Measurements from ENCODE around the gene DPY19L2.
"Not testable (repeated sequence)": the region's sequence is repeated elsewhere in the genome, so short reads cannot be mapped to it uniquely, and the experiment has no call there.

DPY19L2 gene

DNA sequence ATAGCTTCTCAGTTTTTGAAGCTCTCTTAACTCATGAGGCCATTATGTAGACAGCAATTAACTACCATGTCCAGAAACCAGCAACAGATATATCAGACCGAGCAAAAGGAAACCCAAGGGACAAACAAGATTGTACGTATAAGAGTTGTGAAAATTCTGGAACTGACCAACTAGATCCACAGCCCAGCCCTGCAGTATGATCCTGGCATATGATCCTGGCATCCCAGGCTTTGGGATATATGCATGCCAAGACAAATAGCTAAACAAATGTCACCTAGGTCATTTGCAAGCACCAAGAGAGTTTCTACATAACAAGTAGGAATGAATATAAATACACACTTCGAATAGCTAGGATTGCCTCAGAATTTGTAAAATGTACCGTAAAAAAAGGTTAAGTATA, 44.0 kb downstream of the DPY19L2 start:
- H3K4me2 ChIP-seq (ENCODE audit: low read length); H3K27me3 ChIP-seq (ENCODE audit: control insufficient read depth, low read length); H3K9me3 ChIP-seq (ENCODE audit: control insufficient read depth, insufficient read depth, low read length); H3K27ac ChIP-seq (ENCODE audit: low read depth, low read length); H3F3A ChIP-seq (ENCODE audit: control insufficient read depth, insufficient read depth); H3K79me2 ChIP-seq (ENCODE audit: control insufficient read depth, low read length); H3K4me1 ChIP-seq (ENCODE audit: control insufficient read depth, low read length); H3K36me3 ChIP-seq (ENCODE audit: control insufficient read depth, low read length); H3K4me3 ChIP-seq (ENCODE audit: low read length); H3K9me2 ChIP-seq (replicated peaks; ENCODE audit: control insufficient read depth, low read length); H4K20me1 ChIP-seq (ENCODE audit: control insufficient read depth, insufficient read depth, low read depth, low read length): not testable (repeated sequence)

DNA sequence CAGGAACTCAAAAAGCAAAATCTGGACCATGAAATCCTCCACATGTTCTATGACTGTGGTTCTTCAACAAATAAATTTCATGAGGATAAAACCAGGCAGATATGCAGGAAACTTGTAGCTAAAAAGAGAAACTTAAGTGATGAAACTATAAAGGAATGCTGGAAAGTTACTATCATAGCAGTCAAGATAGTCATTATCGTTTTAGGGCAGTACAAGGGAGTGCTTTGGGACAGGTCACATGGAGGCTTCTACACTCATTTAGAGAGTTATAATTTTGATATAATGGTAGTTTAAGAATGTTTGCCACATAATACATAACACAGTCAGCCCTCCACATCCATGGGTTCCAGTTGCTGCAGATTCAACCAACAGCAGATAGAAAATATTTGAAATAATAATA, 52.7 kb downstream of the DPY19L2 start:
- not testable (repeated sequence) for H3K9me2 ChIP-seq (replicated peaks; ENCODE audit: control insufficient read depth, low read length); H3K79me2 ChIP-seq (ENCODE audit: control insufficient read depth, low read length); H3K4me3 ChIP-seq (ENCODE audit: low read length); H3K27me3 ChIP-seq (ENCODE audit: control insufficient read depth, low read length); H4K20me1 ChIP-seq (ENCODE audit: control insufficient read depth, insufficient read depth, low read depth, low read length); H3K9me3 ChIP-seq (ENCODE audit: control insufficient read depth, insufficient read depth, low read length); H3K27ac ChIP-seq (ENCODE audit: low read depth, low read length); H3K4me1 ChIP-seq (ENCODE audit: control insufficient read depth, low read length); H3F3A ChIP-seq (ENCODE audit: control insufficient read depth, insufficient read depth); H3K4me2 ChIP-seq (ENCODE audit: low read length); H3K36me3 ChIP-seq (ENCODE audit: control insufficient read depth, low read length)

DNA sequence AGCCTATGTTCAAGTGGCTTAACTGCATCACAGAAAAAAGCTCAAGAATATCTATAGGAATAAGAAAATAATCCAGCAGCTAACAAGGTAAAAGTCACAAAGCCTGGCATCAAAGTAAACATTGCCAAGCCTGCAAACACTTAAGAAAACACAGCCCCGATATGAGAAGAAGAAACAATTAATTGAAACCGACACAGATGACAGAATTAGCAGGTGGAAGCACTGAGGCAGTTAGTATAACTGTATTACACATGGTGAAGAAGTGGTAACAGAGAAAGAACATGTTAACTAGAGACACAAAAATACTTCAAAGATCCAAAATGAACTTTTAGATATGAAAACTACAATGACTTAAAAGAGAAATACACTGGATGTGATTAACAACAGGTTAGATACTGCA, 57.0 kb downstream of the DPY19L2 start:
- not testable (repeated sequence) for H3K9me3 ChIP-seq (ENCODE audit: control insufficient read depth, insufficient read depth, low read length); H3K4me1 ChIP-seq (ENCODE audit: control insufficient read depth, low read length); H3F3A ChIP-seq (ENCODE audit: control insufficient read depth, insufficient read depth); H4K20me1 ChIP-seq (ENCODE audit: control insufficient read depth, insufficient read depth, low read depth, low read length); H3K27me3 ChIP-seq (ENCODE audit: control insufficient read depth, low read length); H3K4me2 ChIP-seq (ENCODE audit: low read length); H3K36me3 ChIP-seq (ENCODE audit: control insufficient read depth, low read length); H3K79me2 ChIP-seq (ENCODE audit: control insufficient read depth, low read length); H3K9me2 ChIP-seq (replicated peaks; ENCODE audit: control insufficient read depth, low read length); H3K4me3 ChIP-seq (ENCODE audit: low read length)
- H3K27ac ChIP-seq (ENCODE audit: low read depth, low read length): peak overlapping the region; percentile 50

DNA sequence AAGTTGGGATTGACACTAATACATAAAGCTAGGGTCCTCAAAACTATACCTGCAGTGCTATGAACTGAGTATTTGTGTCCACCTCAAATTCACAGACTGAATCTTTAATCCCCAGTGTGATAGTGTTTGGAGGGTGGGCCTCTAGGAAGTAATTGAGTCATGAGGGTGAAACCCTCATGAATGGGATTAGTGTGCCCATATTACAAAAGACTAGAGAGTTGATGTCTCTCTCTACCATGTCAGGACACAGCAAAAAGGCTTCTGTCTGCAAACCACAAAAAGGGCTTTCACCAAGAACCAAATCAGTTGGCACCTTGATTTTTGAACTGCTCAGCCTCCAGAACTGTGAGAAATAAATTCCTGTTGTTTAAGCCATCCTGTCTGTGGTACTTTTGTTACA, 59.0 kb downstream of the DPY19L2 start:
- H3K4me3 ChIP-seq (ENCODE audit: low read length); H3K27ac ChIP-seq (ENCODE audit: low read depth, low read length); H3K79me2 ChIP-seq (ENCODE audit: control insufficient read depth, low read length); H4K20me1 ChIP-seq (ENCODE audit: control insufficient read depth, insufficient read depth, low read depth, low read length); H3F3A ChIP-seq (ENCODE audit: control insufficient read depth, insufficient read depth); H3K9me2 ChIP-seq (replicated peaks; ENCODE audit: control insufficient read depth, low read length); H3K9me3 ChIP-seq (ENCODE audit: control insufficient read depth, insufficient read depth, low read length); H3K4me2 ChIP-seq (ENCODE audit: low read length); H3K27me3 ChIP-seq (ENCODE audit: control insufficient read depth, low read length); H3K4me1 ChIP-seq (ENCODE audit: control insufficient read depth, low read length); H3K36me3 ChIP-seq (ENCODE audit: control insufficient read depth, low read length): not testable (repeated sequence)

DNA sequence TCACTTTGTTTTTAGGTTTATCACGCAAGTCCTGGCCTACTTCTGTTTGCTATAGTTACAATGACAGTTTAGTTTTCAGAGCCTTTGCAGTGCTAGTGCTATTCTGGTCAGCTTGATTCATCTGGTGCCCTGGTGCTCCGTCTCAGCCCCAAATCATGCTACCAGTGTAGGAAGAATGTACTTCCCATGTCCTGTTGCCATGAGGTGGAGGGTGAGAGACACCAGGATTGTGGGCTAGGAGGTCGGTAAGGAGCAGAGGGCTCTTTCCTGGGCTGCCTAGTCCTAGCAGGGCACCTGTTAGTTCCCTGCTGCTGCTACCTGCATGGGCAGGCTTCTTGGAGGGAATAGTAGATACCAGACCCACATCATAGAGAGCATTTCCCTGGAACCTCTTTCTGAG, 63.3 kb downstream of the DPY19L2 start:
- not testable (repeated sequence) for H3K27ac ChIP-seq (ENCODE audit: low read depth, low read length); H3K4me3 ChIP-seq (ENCODE audit: low read length); H3K9me3 ChIP-seq (ENCODE audit: control insufficient read depth, insufficient read depth, low read length); H3K4me2 ChIP-seq (ENCODE audit: low read length); H4K20me1 ChIP-seq (ENCODE audit: control insufficient read depth, insufficient read depth, low read depth, low read length); H3K9me2 ChIP-seq (replicated peaks; ENCODE audit: control insufficient read depth, low read length); H3F3A ChIP-seq (ENCODE audit: control insufficient read depth, insufficient read depth); H3K4me1 ChIP-seq (ENCODE audit: control insufficient read depth, low read length); H3K27me3 ChIP-seq (ENCODE audit: control insufficient read depth, low read length); H3K36me3 ChIP-seq (ENCODE audit: control insufficient read depth, low read length); H3K79me2 ChIP-seq (ENCODE audit: control insufficient read depth, low read length)

GRCh38 chr12:63594828-63595227, 73.5 kb downstream of the DPY19L2 start:
- not testable (repeated sequence) for H3K4me2 ChIP-seq (ENCODE audit: low read length); H3K4me3 ChIP-seq (ENCODE audit: low read length); H3K9me2 ChIP-seq (replicated peaks; ENCODE audit: control insufficient read depth, low read length); H3K27me3 ChIP-seq (ENCODE audit: control insufficient read depth, low read length); H3K4me1 ChIP-seq (ENCODE audit: control insufficient read depth, low read length); H3K27ac ChIP-seq (ENCODE audit: low read depth, low read length); H3K79me2 ChIP-seq (ENCODE audit: control insufficient read depth, low read length); H3K9me3 ChIP-seq (ENCODE audit: control insufficient read depth, insufficient read depth, low read length); H3K36me3 ChIP-seq (ENCODE audit: control insufficient read depth, low read length); H3F3A ChIP-seq (ENCODE audit: control insufficient read depth, insufficient read depth); H4K20me1 ChIP-seq (ENCODE audit: control insufficient read depth, insufficient read depth, low read depth, low read length)

DNA sequence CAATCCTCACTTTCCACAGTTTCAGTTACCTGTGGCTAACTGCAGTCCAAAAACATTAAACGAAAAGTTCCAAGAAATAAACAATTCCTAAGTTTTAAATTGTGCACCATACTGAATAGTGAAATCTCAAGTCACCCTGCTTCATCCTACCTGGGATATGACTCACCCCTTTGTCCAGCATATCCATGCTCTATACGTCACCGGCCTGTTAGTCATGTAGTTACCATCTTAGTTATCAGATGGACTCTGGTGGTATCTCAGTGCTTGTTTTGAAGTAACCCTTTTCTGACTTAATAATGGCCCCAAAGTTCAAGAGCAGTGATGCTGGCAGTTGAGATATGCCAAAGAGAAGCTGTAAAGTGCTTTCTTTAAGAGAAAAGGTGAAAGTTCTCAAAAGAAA, 83.9 kb downstream of the DPY19L2 start:
- not testable (repeated sequence) for H3K36me3 ChIP-seq (ENCODE audit: control insufficient read depth, low read length); H3K27ac ChIP-seq (ENCODE audit: low read depth, low read length); H3K4me2 ChIP-seq (ENCODE audit: low read length); H3K4me1 ChIP-seq (ENCODE audit: control insufficient read depth, low read length); H3K79me2 ChIP-seq (ENCODE audit: control insufficient read depth, low read length); H4K20me1 ChIP-seq (ENCODE audit: control insufficient read depth, insufficient read depth, low read depth, low read length); H3F3A ChIP-seq (ENCODE audit: control insufficient read depth, insufficient read depth); H3K4me3 ChIP-seq (ENCODE audit: low read length); H3K9me2 ChIP-seq (replicated peaks; ENCODE audit: control insufficient read depth, low read length); H3K27me3 ChIP-seq (ENCODE audit: control insufficient read depth, low read length); H3K9me3 ChIP-seq (ENCODE audit: control insufficient read depth, insufficient read depth, low read length)

DNA sequence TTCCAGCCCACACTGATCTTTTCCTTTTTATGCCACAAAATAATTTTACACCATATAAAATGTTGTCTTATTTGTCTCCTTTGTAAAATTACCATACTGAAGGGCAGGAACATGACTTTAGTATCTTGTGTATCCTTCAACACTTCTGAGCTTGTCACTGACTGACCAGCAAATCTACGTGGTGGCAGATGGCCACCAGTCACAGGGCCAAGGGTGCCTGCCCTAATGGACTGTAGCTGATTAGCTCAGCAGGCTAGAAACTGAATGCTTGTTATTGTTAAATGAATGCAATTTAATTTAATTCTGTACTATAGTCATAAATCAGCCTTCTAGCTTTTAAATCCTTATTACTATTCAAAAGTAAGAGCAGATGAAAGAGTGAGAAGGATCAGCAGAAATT, 85.0 kb downstream of the DPY19L2 start:
- not testable (repeated sequence) for H3K36me3 ChIP-seq (ENCODE audit: control insufficient read depth, low read length); H3K9me2 ChIP-seq (replicated peaks; ENCODE audit: control insufficient read depth, low read length); H3K79me2 ChIP-seq (ENCODE audit: control insufficient read depth, low read length)

DNA sequence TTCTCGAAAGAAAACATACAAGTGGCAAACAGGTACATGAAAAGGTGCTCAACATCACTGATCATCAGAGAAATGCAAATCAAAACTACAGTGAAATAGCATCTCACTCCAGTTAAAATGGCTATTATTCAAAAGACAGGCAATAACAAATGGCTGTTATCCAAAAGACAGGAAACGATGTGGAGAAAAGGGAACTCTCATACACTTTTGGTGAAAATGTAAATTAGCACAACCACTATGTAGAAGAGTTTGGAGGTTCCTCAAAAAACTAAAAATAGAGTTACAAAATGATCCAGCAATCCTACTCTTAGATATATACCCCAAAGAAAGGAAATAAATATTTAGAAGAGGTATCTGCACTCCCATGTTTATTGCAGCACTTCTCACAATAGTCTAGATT, 90.7 kb downstream of the DPY19L2 start:
- H3K4me1 ChIP-seq (ENCODE audit: control insufficient read depth, low read length); H3K9me3 ChIP-seq (ENCODE audit: control insufficient read depth, insufficient read depth, low read length); H3K4me3 ChIP-seq (ENCODE audit: low read length); H3K36me3 ChIP-seq (ENCODE audit: control insufficient read depth, low read length); H3K4me2 ChIP-seq (ENCODE audit: low read length); H4K20me1 ChIP-seq (ENCODE audit: control insufficient read depth, insufficient read depth, low read depth, low read length); H3K27me3 ChIP-seq (ENCODE audit: control insufficient read depth, low read length); H3K27ac ChIP-seq (ENCODE audit: low read depth, low read length); H3K79me2 ChIP-seq (ENCODE audit: control insufficient read depth, low read length); H3K9me2 ChIP-seq (replicated peaks; ENCODE audit: control insufficient read depth, low read length); H3F3A ChIP-seq (ENCODE audit: control insufficient read depth, insufficient read depth): not testable (repeated sequence)

More for the DNA sequence above, 85.0 kb downstream of the DPY19L2 start:
- not testable (repeated sequence) for H3K4me1 ChIP-seq (ENCODE audit: control insufficient read depth, low read length); H4K20me1 ChIP-seq (ENCODE audit: control insufficient read depth, insufficient read depth, low read depth, low read length); H3K27me3 ChIP-seq (ENCODE audit: control insufficient read depth, low read length); H3K4me2 ChIP-seq (ENCODE audit: low read length); H3K4me3 ChIP-seq (ENCODE audit: low read length); H3F3A ChIP-seq (ENCODE audit: control insufficient read depth, insufficient read depth); H3K27ac ChIP-seq (ENCODE audit: low read depth, low read length); H3K9me3 ChIP-seq (ENCODE audit: control insufficient read depth, insufficient read depth, low read length)
